IMR-90 (cell line): ENCODE results near the gene FUT8. TPM values are rescaled to one million over a fixed set of nuclear protein-coding genes. Genes with fewer than 3 reads are reported as not detected.

ENCODE experiments used
- ATAC-seq: fragments of 200-7000 bp; cut with Tn5 transposase; 2 replicates; pipeline ENCODE4 v1.9.1; 2020; ENCODE audit warnings: low read depth, mild to moderate bottlenecking, moderate library complexity
- BruUV-seq: library from RNA; stranded (reverse); fragments of 400-500 nt; replicated peaks from 2 replicates; lab custom pipeline; 2021; lab: Mats Ljungman, UMichigan
- CTCF ChIA-PET: fragments of 300-600 bp; formaldehyde crosslinking; extraction: SDS; loops from one replicate; lab custom pipeline; 2021; ENCODE audit warnings: antibody characterized with exemption; lab: Yijun Ruan, JAX
- POLR2A ChIA-PET: fragments of 300-600 bp; sonication (Branson Sonifier 250); formaldehyde crosslinking; loops from one replicate; lab custom pipeline; 2022; ENCODE audit warnings: antibody characterized with exemption; ENCODE audit not compliant: unreplicated experiment; lab: Charles Lee
- DNase-seq: peaks from one replicate; pipeline ENCODE4 v3.0.0; 2013
- H2AFZ ChIP-seq: replicated peaks from 2 replicates; pipeline ENCODE3; 2013; ENCODE audit warnings: low read length, mild to moderate bottlenecking; ENCODE audit not compliant: poor library complexity
- H2AK5ac ChIP-seq: 2 replicates; pipeline ENCODE4 v1.6.1; 2013; ENCODE audit warnings: low read depth, low read length, inconsistent platforms
- H2AK9ac ChIP-seq: replicated peaks from 2 replicates; pipeline ENCODE3; 2013; ENCODE audit warnings: mild to moderate bottlenecking, low read depth, low read length, moderate library complexity; ENCODE audit not compliant: poor library complexity
- H2BK120ac ChIP-seq: 2 replicates; pipeline ENCODE4 v1.6.1; 2013; ENCODE audit warnings: low read depth, low read length, inconsistent platforms
- H2BK15ac ChIP-seq: 3 replicates; pipeline ENCODE4 v1.6.1; 2013; ENCODE audit warnings: low read depth, low read length, inconsistent platforms
- H2BK20ac ChIP-seq: 2 replicates; pipeline ENCODE4 v1.6.1; 2013; ENCODE audit warnings: low read depth, mild to moderate bottlenecking, inconsistent platforms, low read length, moderate library complexity
- H2BK5ac ChIP-seq: 2 replicates; pipeline ENCODE4 v1.6.1; 2013; ENCODE audit warnings: mild to moderate bottlenecking, low read depth, low read length, inconsistent platforms; ENCODE audit not compliant: poor library complexity, severe bottlenecking
- H3K14ac ChIP-seq: replicated peaks from 2 replicates; pipeline ENCODE4 v1.6.1; 2013; ENCODE audit warnings: low read depth, low read length, inconsistent platforms
- H3K18ac ChIP-seq: 2 replicates; pipeline ENCODE4 v1.6.1; 2013; ENCODE audit warnings: low read depth, low read length, control low read depth
- H3K23ac ChIP-seq: 2 replicates; pipeline ENCODE4 v1.6.1; 2013; ENCODE audit warnings: low read depth, low read length, inconsistent platforms
- H3K27ac ChIP-seq: 2 replicates; pipeline ENCODE4 v1.5.1; 2013; ENCODE audit warnings: mild to moderate bottlenecking, control low read depth, low read length; ENCODE audit not compliant: insufficient read depth
- H3K27me3 ChIP-seq: 2 replicates; pipeline ENCODE4 v1.6.1; 2013; ENCODE audit warnings: low read length; ENCODE audit not compliant: control insufficient read depth, insufficient read depth
- H3K36me3 ChIP-seq: 2 replicates; pipeline ENCODE4 v1.6.1; 2013; ENCODE audit warnings: low read length, mixed read lengths; ENCODE audit not compliant: control insufficient read depth, insufficient read depth
- H3K4ac ChIP-seq: 2 replicates; pipeline ENCODE4 v1.6.1; 2013; ENCODE audit warnings: low read depth, low read length, inconsistent platforms
- H3K4me1 ChIP-seq: 2 replicates; pipeline ENCODE4 v1.6.1; 2013; ENCODE audit warnings: low read length, mixed read lengths; ENCODE audit not compliant: control insufficient read depth, insufficient read depth
- H3K4me2 ChIP-seq: 2 replicates; pipeline ENCODE4 v1.6.1; 2013; ENCODE audit warnings: low read depth, mild to moderate bottlenecking, control low read depth, low read length, moderate library complexity
- H3K4me3 ChIP-seq: 2 replicates; pipeline ENCODE4 v1.5.1; 2013; ENCODE audit warnings: low read depth, mild to moderate bottlenecking, control low read depth, low read length, moderate library complexity; ENCODE audit not compliant: insufficient read depth
- H3K56ac ChIP-seq: 2 replicates; pipeline ENCODE4 v1.6.1; 2013; ENCODE audit warnings: low read length, inconsistent platforms; ENCODE audit not compliant: insufficient read depth; ENCODE audit errors: extremely low read depth
- H3K79me1 ChIP-seq, 2 experiments: 2 replicates each; pipeline ENCODE4 v1.6.1; 2013; ENCODE audit warnings: low read length in 2 of 2, inconsistent platforms in 1 of 2, low read depth in 1 of 2
- H3K9ac ChIP-seq: 2 replicates; pipeline ENCODE4 v1.6.1; 2013; ENCODE audit warnings: low read depth, low read length, control low read depth
- H3K9me1 ChIP-seq: 2 replicates; pipeline ENCODE4 v1.6.1; 2013; ENCODE audit warnings: low read length, inconsistent platforms; ENCODE audit not compliant: insufficient read depth
- H3K9me3 ChIP-seq: 2 replicates; pipeline ENCODE4 v1.6.1; 2013; ENCODE audit warnings: low read length; ENCODE audit not compliant: control insufficient read depth, insufficient read depth
- H4K20me1 ChIP-seq: 2 replicates; pipeline ENCODE4 v1.6.1; 2013; ENCODE audit warnings: low read length, inconsistent platforms; ENCODE audit not compliant: insufficient read depth
- H4K5ac ChIP-seq: 2 replicates; pipeline ENCODE4 v1.6.1; 2013; ENCODE audit warnings: mild to moderate bottlenecking, low read depth, low read length, control low read depth
- H4K8ac ChIP-seq, 2 experiments: 2 replicates each; pipeline ENCODE4 v1.6.1; 2013; ENCODE audit warnings: low read depth in 2 of 2, low read length in 2 of 2, control low read depth in 1 of 2, inconsistent platforms in 1 of 2
- H4K91ac ChIP-seq: 2 replicates; pipeline ENCODE4 v1.6.1; 2013; ENCODE audit warnings: low read depth, low read length, inconsistent platforms; ENCODE audit not compliant: insufficient read depth
- BHLHE40 ChIP-seq: fragments of 150-350 bp; IDR thresholded peaks from 2 replicates; pipeline ENCODE4 v1.6.1; 2016; ENCODE audit warnings: mild to moderate bottlenecking, low read depth, low read length
- CEBPB ChIP-seq: IDR thresholded peaks from 2 replicates; pipeline ENCODE4 v1.6.1; 2012; ENCODE audit warnings: low read depth, low read length, improper control_type of control experiment
- MAZ ChIP-seq: IDR thresholded peaks from 2 replicates; pipeline ENCODE4 v1.6.1; 2012; ENCODE audit warnings: low read depth, mild to moderate bottlenecking, low read length, improper control_type of control experiment, moderate library complexity, borderline replicate concordance
- MXI1 ChIP-seq: IDR thresholded peaks from 2 replicates; pipeline ENCODE4 v1.6.1; 2012; ENCODE audit warnings: low read depth, mild to moderate bottlenecking, low read length, moderate library complexity, borderline replicate concordance
- POLR2A ChIP-seq: IDR thresholded peaks from 2 replicates; pipeline ENCODE4 v1.6.1; 2012; ENCODE audit warnings: mild to moderate bottlenecking, low read depth, low read length
- RAD21 ChIP-seq: IDR thresholded peaks from 2 replicates; pipeline ENCODE4 v1.6.1; 2012; ENCODE audit warnings: low read length, improper control_type of control experiment
- RCOR1 ChIP-seq: IDR thresholded peaks from 2 replicates; pipeline ENCODE4 v1.6.1; 2012; ENCODE audit warnings: mild to moderate bottlenecking, low read length, improper control_type of control experiment; ENCODE audit not compliant: insufficient replicate concordance
- SMC3 ChIP-seq: fragments of 150-350 bp; IDR thresholded peaks from 2 replicates; pipeline ENCODE4 v1.6.1; 2016; ENCODE audit warnings: low read depth, mild to moderate bottlenecking, antibody characterized with exemption, low read length, moderate library complexity
- WGBS, 2 experiments: methylation state at CpG; one replicate each; pipeline versions ENCODE4 v1.1.5 to v1.1.7; 2013; ENCODE audit warnings: missing lambda C conversion rate in 2 of 2; ENCODE audit not compliant: insufficient read length in 1 of 2; ENCODE audit errors: extremely low coverage in 2 of 2; 5-methylcytosine and 5-hydroxymethylcytosine counted together
- dilution Hi-C: fragments of 300-500 bp; cut with HindIII; formaldehyde crosslinking; loops from one replicate; pipeline ENCODE4 v1.14.3; 2018; ENCODE audit warnings: low sequenced_read_pairs; ENCODE audit not compliant: unreplicated experiment
- in situ Hi-C: fragments of 300-500 bp; cut with MboI; formaldehyde crosslinking; loops from 3 replicates; pipeline ENCODE4 v1.14.3; 2019; ENCODE audit warnings: low sequenced_read_pairs, inconsistent platforms, mixed read lengths
- intact Hi-C: fragments of 100-400 bp; cut with micrococcal nuclease; formaldehyde crosslinking; loops from 2 replicates; pipeline ENCODE4 v1.10.0; 2022
- polyA plus RNA-seq, 3 experiments: library from polyadenylated mRNA; depleted of rRNA; stranded (reverse); fragments of >200 nt; gene quantifications; 2 replicates each; pipeline ENCODE4 v1.2.3, GENCODE V29; 2012; ENCODE audit warnings: low replicate concordance in 1 of 3
- total RNA-seq: library from RNA; depleted of rRNA; stranded (reverse); fragments of >200 nt; gene quantifications from 2 replicates; pipeline ENCODE4 v1.2.3, GENCODE V29; 2012
- TF ChIP-seq, protein P1 (sequence below): fragments of 150-350 bp; IDR thresholded peaks from 2 replicates; pipeline ENCODE4 v1.6.1; 2016; ENCODE audit warnings: low read depth, mild to moderate bottlenecking, low read length, moderate library complexity, borderline replicate concordance

The FUT8 gene
- total and polyA plus RNA-seq, 2 of the 4 experiments (the other 2 are of a cell fraction) = 15.6 to 72.9 TPM

DNA sequence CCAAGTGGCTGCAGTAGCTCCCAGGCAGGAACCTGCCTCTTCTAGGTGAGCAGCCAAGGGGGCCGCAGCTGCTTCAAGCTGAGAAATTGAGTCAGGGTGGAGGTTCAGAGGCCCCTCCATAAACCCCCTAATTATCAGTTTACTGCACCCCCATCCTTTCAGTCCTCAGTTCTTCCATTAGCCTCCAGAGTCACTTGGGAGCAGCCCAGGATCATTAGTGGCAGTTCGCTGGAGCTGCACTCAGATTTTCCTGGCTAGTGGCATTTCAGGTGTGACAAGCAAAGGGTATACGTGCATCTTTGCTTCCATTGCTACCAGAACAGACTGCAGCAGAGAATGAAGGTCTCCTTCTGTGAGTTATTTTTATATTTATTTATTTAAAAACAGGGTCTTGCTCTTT, 358.7 kb downstream of the FUT8 start:
- dilution Hi-C loops = no loop called here
- no peak for DNase-seq
- H3K14ac ChIP-seq = no peak overlapping the region
- no CpG with 5 or more reads among the region's 3 CpGs for WGBS, 2 experiments
- H3K9ac ChIP-seq = no peak overlapping the region
- H2BK5ac ChIP-seq = no peak overlapping the region
- no peak overlapping the region for H2AK9ac ChIP-seq
- no peak overlapping the region for H2BK20ac ChIP-seq
- H4K91ac ChIP-seq = no peak overlapping the region
- no peak overlapping the region for H3K27ac ChIP-seq
- no peak overlapping the region for H2AFZ ChIP-seq
- no peak overlapping the region for H3K23ac ChIP-seq
- no peak overlapping the region for H2AK5ac ChIP-seq
- ChIA-PET CTCF (no interaction called here), POLR2A (interaction anchor here (0.6 kb wide), 1 partner anchor 17 kb away, joined by 5 read pairs; no protein-coding TSS in a partner anchor)
- intact Hi-C loops = no loop called here
- H3K79me1 ChIP-seq = no peaks in the 10 kb centered on the region
- no peak overlapping the region for H4K5ac ChIP-seq
- H4K8ac ChIP-seq = no peak overlapping the region
- in situ Hi-C loops = no loop called here
- no peak overlapping the region for H3K18ac ChIP-seq
- no peak overlapping the region for H3K4ac ChIP-seq
- no peaks in the 10 kb centered on the region for H4K20me1 ChIP-seq
- no peaks in the 10 kb centered on the region for H3K9me1 ChIP-seq
- BruUV-seq = no TSS peak
- H3K56ac ChIP-seq = no peak overlapping the region
- no peak overlapping the region for H2BK15ac ChIP-seq
- H3K4me1 ChIP-seq = no peaks in the 10 kb centered on the region
- H3K27me3 ChIP-seq = no peaks in the 10 kb centered on the region
- no peak overlapping the region for H3K4me3 ChIP-seq
- H3K4me2 ChIP-seq = no peak overlapping the region
- H3K9me3 ChIP-seq = no peaks in the 10 kb centered on the region
- TF ChIP-seq, protein P1, sequence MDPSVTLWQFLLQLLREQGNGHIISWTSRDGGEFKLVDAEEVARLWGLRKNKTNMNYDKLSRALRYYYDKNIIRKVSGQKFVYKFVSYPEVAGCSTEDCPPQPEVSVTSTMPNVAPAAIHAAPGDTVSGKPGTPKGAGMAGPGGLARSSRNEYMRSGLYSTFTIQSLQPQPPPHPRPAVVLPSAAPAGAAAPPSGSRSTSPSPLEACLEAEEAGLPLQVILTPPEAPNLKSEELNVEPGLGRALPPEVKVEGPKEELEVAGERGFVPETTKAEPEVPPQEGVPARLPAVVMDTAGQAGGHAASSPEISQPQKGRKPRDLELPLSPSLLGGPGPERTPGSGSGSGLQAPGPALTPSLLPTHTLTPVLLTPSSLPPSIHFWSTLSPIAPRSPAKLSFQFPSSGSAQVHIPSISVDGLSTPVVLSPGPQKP = no peak
- TF ChIP-seq POLR2A (no peak), SMC3 (no peak), MXI1 (no peak), MAZ (no peak), RAD21 (no peak), CEBPB (no peak), BHLHE40 (no peak), RCOR1 (no peak)
- no peaks in the 10 kb centered on the region for H3K36me3 ChIP-seq
- ATAC-seq = no peak
- no peak overlapping the region for H2BK120ac ChIP-seq
